PC-9 (cell line): ENCODE data around the gene NTM. TPM values are rescaled to one million over a fixed set of nuclear protein-coding genes. Genes with fewer than 3 reads are reported as not detected.
A peak's percentile ranks its signal among the peaks of the same experiment; 100 is the strongest.

Experiments used
- BruUV-seq: library from RNA; stranded (reverse); fragments of 400-500 nt; replicated peaks from 2 replicates; lab custom pipeline; 2021; lab: Mats Ljungman, UMichigan
- CTCF ChIA-PET: fragments of 300-600 bp; sonication (Branson Sonifier 250); formaldehyde crosslinking; loops from one replicate; lab custom pipeline; 2022; ENCODE audit warnings: antibody characterized with exemption; lab: Charles Lee
- POLR2A ChIA-PET: fragments of 300-600 bp; sonication (Branson Sonifier 250); formaldehyde crosslinking; loops from one replicate; lab custom pipeline; 2022; ENCODE audit warnings: antibody characterized with exemption; ENCODE audit not compliant: unreplicated experiment; lab: Charles Lee
- DNase-seq, 2 experiments: peaks; one replicate each; pipeline versions ENCODE4 v3.0.0 to v3.0.0-alpha.2; 2015 to 2022; ENCODE audit warnings: mixed read lengths in 1 of 2
- H2AFZ ChIP-seq: fragments of 200-600 bp; sonication (generic); 2 replicates; pipeline ENCODE4 v1.8.1; 2017; ENCODE audit warnings: antibody characterized with exemption
- H3F3A ChIP-seq: fragments of 200-600 bp; sonication (generic); 2 replicates; pipeline ENCODE4 v1.8.1; 2017; ENCODE audit warnings: antibody characterized with exemption, mild to moderate bottlenecking, low read depth; ENCODE audit not compliant: insufficient read depth
- H3K27ac ChIP-seq: fragments of 200-600 bp; sonication (generic); 2 replicates; pipeline ENCODE4 v1.6.1; 2016; ENCODE audit warnings: mixed run types
- H3K27me3 ChIP-seq: fragments of 200-600 bp; sonication (generic); 2 replicates; pipeline ENCODE4 v1.6.1; 2016; ENCODE audit warnings: low read depth, mixed run types; ENCODE audit not compliant: insufficient read depth
- H3K36me3 ChIP-seq: fragments of 200-600 bp; sonication (generic); 2 replicates; pipeline ENCODE4 v1.6.1; 2016; ENCODE audit warnings: low read depth, mixed run types
- H3K4me1 ChIP-seq: fragments of 200-600 bp; sonication (generic); replicated peaks from 2 replicates; pipeline ENCODE4 v1.6.1; 2016; ENCODE audit warnings: mixed run types; ENCODE audit not compliant: insufficient read depth
- H3K4me2 ChIP-seq: fragments of 200-600 bp; sonication (generic); 2 replicates; pipeline ENCODE4 v1.6.1; 2017; ENCODE audit warnings: mixed run types
- H3K4me3 ChIP-seq: fragments of 200-600 bp; sonication (generic); 2 replicates; pipeline ENCODE4 v1.6.1; 2016; ENCODE audit warnings: mixed run types
- H3K79me2 ChIP-seq: fragments of 200-600 bp; sonication (generic); 2 replicates; pipeline ENCODE4 v1.6.1; 2017; ENCODE audit warnings: low read depth, mixed run types
- H3K9me2 ChIP-seq: fragments of 200-600 bp; sonication (generic); 2 replicates; pipeline ENCODE4 v1.8.1; 2017; ENCODE audit warnings: mild to moderate bottlenecking; ENCODE audit not compliant: insufficient read depth
- H3K9me3 ChIP-seq: fragments of 200-600 bp; sonication (generic); 2 replicates; pipeline ENCODE4 v1.8.1; 2016; ENCODE audit warnings: low read depth; ENCODE audit not compliant: insufficient read depth
- H4K20me1 ChIP-seq: fragments of 200-600 bp; sonication (generic); 2 replicates; pipeline ENCODE4 v1.8.1; 2017; ENCODE audit not compliant: insufficient read depth
- CTCF ChIP-seq: fragments of 200-600 bp; sonication (generic); conservative IDR thresholded peaks from 2 replicates; pipeline ENCODE4 v1.6.1; 2017; ENCODE audit warnings: mixed run types, antibody characterized with exemption, mild to moderate bottlenecking, moderate library complexity
- EZH2 ChIP-seq: fragments of 200-600 bp; sonication (generic); IDR thresholded peaks from 2 replicates; pipeline ENCODE4 v1.8.0; 2017; ENCODE audit warnings: antibody characterized with exemption, low read depth
- intact Hi-C: fragments of 100-400 bp; cut with micrococcal nuclease; formaldehyde crosslinking; loops from one replicate; pipeline ENCODE4 v1.10.0; 2022; ENCODE audit not compliant: unreplicated experiment
- total RNA-seq: library from RNA; stranded (reverse); gene quantifications from 2 replicates; pipeline ENCODE4 v1.2.3, GENCODE V29; 2021

NTM gene
- total RNA-seq, 1 experiment from 2014 or later, result not detected

DNA sequence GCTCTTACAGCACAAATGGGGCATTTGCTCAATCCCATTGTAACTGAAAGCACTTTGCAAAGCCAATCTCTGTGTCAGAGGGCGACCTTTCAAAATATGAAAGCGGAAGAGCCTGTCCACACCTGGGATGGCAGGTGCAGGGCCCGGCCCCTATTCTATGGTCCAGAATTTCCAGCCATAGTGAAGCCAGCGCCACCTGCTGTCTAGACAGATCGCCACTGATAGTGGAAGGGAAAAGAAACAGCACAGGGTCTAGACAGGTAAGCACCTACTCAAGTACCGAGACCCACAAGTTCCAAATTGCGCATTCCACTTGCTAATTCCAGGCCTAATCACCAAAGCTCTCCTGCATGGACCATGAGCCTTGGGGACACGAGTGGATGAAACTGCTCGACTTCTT lies 141.4 kb downstream of the NTM start:
- intact Hi-C loops, result loop anchor here (1.0 to 5.0 kb wide), 4 partner anchors 25 to 584 kb away; no protein-coding TSS in a partner anchor
- H3K4me2 ChIP-seq, result no peak overlapping the region
- H3K4me3 ChIP-seq, result no peak overlapping the region
- TF ChIP-seq CTCF (peak; percentile 60), EZH2 (no peak)
- ChIA-PET POLR2A (no interaction called here), CTCF (no interaction called here)
- H3F3A ChIP-seq, result no peaks in the 10 kb centered on the region
- no peak overlapping the region for H2AFZ ChIP-seq
- no peak overlapping the region for H3K27ac ChIP-seq
- no peaks in the 10 kb centered on the region for H3K4me1 ChIP-seq
- no TSS peak for BruUV-seq
- no peaks in the 10 kb centered on the region for H3K79me2 ChIP-seq
- H3K36me3 ChIP-seq, result no peaks in the 10 kb centered on the region
- no peaks in the 10 kb centered on the region for H3K9me2 ChIP-seq
- H4K20me1 ChIP-seq, result no peaks in the 10 kb centered on the region
- peak; percentile 42 to 59 for DNase-seq
- no peaks in the 10 kb centered on the region for H3K9me3 ChIP-seq
- H3K27me3 ChIP-seq, result peaks cover 17% of the 10 kb centered on the region

DNA sequence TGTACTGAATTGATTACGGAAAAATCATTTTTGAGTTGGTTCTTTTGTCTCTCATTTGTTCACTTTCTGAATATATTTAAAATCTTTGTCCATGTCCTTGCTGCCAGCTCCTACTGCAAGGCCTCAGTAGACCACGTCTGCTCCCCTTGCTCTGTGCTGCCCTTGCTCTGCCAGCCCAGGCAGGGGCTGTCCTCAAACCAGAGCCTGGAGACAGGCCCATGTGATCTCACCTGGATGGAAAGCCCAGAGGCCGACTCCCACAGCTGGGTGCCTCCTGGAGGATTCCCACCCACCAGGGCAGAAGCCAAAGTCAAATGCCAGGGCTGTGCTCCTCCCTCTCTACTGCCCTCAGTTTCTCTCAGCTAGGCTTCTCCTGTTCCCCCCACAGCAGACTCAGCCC lies 141.8 kb downstream of the NTM start:
- H3K79me2 ChIP-seq, result no peaks in the 10 kb centered on the region
- H3K9me2 ChIP-seq, result no peaks in the 10 kb centered on the region
- H3K36me3 ChIP-seq, result no peaks in the 10 kb centered on the region
- H3K4me3 ChIP-seq, result no peak overlapping the region
- no peak overlapping the region for H3K4me2 ChIP-seq
- intact Hi-C loops, result loop anchor here (5.0 kb wide), 1 partner anchor 585 kb away; no protein-coding TSS in a partner anchor
- no peaks in the 10 kb centered on the region for H3K4me1 ChIP-seq
- TF ChIP-seq EZH2 (no peak), CTCF (no peak)
- H2AFZ ChIP-seq, result no peak overlapping the region
- no peaks in the 10 kb centered on the region for H4K20me1 ChIP-seq
- no peak for DNase-seq
- no peaks in the 10 kb centered on the region for H3K9me3 ChIP-seq
- ChIA-PET CTCF (no interaction called here), POLR2A (no interaction called here)
- no peaks in the 10 kb centered on the region for H3F3A ChIP-seq
- H3K27me3 ChIP-seq, result peaks cover 17% of the 10 kb centered on the region
- H3K27ac ChIP-seq, result no peak overlapping the region
- BruUV-seq, result no TSS peak

DNA sequence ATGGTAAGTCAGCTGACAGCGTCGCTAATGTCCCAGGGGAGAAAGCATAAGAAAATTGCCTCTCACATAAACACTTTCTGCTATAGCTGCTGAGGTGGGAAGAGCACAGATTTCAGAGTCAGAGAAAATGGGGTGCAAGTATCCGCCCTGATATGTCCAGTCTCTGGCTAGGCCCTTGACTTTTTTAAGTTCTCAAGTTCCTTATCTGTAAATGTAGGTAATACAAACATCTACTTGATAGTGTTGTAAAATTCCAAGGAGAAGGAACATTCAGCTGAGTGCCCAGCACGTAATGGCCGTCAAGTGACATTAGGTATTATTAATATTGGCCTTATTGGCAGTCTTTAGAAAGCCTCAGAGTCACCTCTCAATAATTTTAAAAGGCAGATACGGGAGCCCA lies 143.6 kb downstream of the NTM start:
- Histone ChIP-seq H3K36me3 (no peaks in the 10 kb centered on the region), H3K79me2 (no peaks in the 10 kb centered on the region), H3K9me3 (no peaks in the 10 kb centered on the region), H3K4me3 (no peak overlapping the region), H3K4me1 (no peaks in the 10 kb centered on the region), H3K27me3 (peaks cover 23% of the 10 kb centered on the region), H4K20me1 (no peaks in the 10 kb centered on the region), H3K4me2 (no peak overlapping the region), H3F3A (no peaks in the 10 kb centered on the region), H3K27ac (no peak overlapping the region), H3K9me2 (no peaks in the 10 kb centered on the region), H2AFZ (no peak overlapping the region)
- DNase-seq, result no peak
- ChIA-PET CTCF (interaction anchor here (0.7 kb wide), 1 partner anchor 26 kb away, joined by 5 read pairs; no protein-coding TSS in a partner anchor), POLR2A (no interaction called here)
- TF ChIP-seq EZH2 (no peak), CTCF (no peak)
- BruUV-seq, result no TSS peak
- intact Hi-C loops, result loop anchor here (5.0 kb wide), 1 partner anchor 587 kb away; no protein-coding TSS in a partner anchor
